Upper lobe of right lung (tissue), 1 donor: ENCODE results near the gene NUDT17. TPM values are rescaled to one million over a fixed set of nuclear protein-coding genes. Genes with fewer than 3 reads are reported as not detected.

Experiments
- ATAC-seq: fragments of 200-7000 bp; cut with Tn5 transposase; one replicate; pipeline ENCODE4 v1.9.1; 2020; ENCODE audit warnings: mild to moderate bottlenecking, moderate library complexity
- DNase-seq: peaks from one replicate; pipeline ENCODE4 v3.0.0-alpha.2; 2020
- H3K27ac ChIP-seq: fragments of 200-600 bp; one replicate; pipeline ENCODE4 v1.8.0; 2022
- H3K27me3 ChIP-seq: fragments of 200-600 bp; one replicate; pipeline ENCODE4 v1.8.0; 2022; ENCODE audit warnings: mild to moderate bottlenecking
- H3K36me3 ChIP-seq: fragments of 200-600 bp; one replicate; pipeline ENCODE4 v1.8.0; 2022
- H3K4me1 ChIP-seq: fragments of 200-600 bp; one replicate; pipeline ENCODE4 v1.8.0; 2022
- H3K4me3 ChIP-seq: fragments of 200-600 bp; one replicate; pipeline ENCODE4 v1.8.0; 2022; ENCODE audit warnings: mild to moderate bottlenecking
- H3K9me3 ChIP-seq: fragments of 200-600 bp; one replicate; pipeline ENCODE4 v1.8.0; 2022
- intact Hi-C: fragments of 100-400 bp; cut with DNase I; formaldehyde crosslinking; loops from one replicate; pipeline ENCODE4 v1.11.0; 2022
- microRNA-seq: library from miRNA; unstranded; fragments of <30 nt; microRNA quantifications from one replicate; pipeline ENCODE4 v1.2.0, GENCODE V29; 2020; ENCODE audit warnings: borderline microRNAs expressed
- total RNA-seq: library from RNA; stranded (reverse); fragmentation: NEBNext Ultra II Directional; extraction: Animal tissue kit (Norgen Biotek cat#: 25700); gene quantifications from one replicate; pipeline ENCODE4 v1.2.1, GENCODE V29; 2021
- TF ChIP-seq, protein P1 (sequence below): fragments of 200-600 bp; IDR thresholded peaks from one replicate; pipeline ENCODE4 v1.8.0; 2022; ENCODE audit warnings: antibody characterized with exemption
- donor health status: DM: no; HTN: yes; CAD: no; lungs with severe emphysema.

The NUDT17 gene
- total RNA-seq, 1 donor from 2014 or later = 1.8 TPM

DNA sequence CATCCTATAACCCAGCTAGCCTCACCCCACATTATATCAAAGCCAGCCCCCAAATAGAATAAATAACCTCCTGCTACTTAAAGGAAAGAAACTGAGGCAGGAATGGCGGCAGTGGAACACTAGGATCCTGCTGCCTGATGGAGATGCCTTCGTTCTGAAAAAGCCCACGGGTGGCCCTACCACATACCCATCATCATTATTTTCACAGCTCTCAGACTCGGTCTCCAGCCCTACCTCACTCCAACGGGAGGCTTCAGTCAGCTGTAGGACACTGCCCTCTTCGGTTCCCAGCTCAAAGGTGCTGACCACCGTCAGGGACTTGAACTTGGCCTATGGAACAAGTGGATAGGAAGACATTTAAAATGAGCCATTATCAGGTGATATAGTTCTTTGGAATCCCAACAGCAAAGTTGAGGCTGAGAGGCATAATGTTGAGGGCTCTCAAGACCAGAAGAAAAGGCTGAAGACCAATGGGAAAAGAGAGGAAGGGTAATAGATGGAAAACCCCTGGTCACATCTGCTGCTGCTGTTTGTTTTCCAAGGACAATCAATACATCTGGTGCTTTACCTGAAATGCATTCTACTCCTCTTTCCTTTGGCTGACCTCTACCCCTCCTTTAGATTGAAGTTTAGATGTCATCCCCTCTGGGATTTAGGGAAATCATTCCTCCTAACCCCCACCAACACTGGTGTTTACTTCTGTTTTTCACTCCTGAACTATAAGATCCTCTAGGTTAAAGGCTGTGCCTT lies 48.1 kb downstream of the NUDT17 start:
- intact Hi-C loops = loop anchor here (10.0 kb wide), 1 partner anchor 121 kb away; no protein-coding TSS in a partner anchor
- no peak for ATAC-seq
- peak overlapping the region; percentile 92 for H3K27ac ChIP-seq

DNA sequence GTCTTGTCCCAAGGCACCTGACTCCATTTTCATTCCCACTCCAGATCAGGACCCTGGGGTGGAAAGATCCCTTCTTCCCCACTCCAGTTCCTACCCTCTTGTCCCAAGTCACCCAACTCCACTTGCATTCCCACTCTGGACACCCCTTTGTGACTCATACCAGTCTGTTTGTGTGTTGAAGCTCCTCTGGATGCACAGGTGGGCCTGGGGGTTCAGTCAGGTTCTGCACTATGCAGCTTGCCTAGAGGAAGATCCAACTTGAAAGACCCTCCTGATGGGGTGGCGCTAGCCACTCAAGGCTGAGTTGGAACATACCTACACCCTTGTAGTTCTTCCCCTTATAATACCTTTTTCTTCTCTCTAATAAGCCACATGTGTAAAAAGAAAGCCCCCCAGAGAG lies 50.0 kb downstream of the NUDT17 start:
- TF ChIP-seq, protein P1, sequence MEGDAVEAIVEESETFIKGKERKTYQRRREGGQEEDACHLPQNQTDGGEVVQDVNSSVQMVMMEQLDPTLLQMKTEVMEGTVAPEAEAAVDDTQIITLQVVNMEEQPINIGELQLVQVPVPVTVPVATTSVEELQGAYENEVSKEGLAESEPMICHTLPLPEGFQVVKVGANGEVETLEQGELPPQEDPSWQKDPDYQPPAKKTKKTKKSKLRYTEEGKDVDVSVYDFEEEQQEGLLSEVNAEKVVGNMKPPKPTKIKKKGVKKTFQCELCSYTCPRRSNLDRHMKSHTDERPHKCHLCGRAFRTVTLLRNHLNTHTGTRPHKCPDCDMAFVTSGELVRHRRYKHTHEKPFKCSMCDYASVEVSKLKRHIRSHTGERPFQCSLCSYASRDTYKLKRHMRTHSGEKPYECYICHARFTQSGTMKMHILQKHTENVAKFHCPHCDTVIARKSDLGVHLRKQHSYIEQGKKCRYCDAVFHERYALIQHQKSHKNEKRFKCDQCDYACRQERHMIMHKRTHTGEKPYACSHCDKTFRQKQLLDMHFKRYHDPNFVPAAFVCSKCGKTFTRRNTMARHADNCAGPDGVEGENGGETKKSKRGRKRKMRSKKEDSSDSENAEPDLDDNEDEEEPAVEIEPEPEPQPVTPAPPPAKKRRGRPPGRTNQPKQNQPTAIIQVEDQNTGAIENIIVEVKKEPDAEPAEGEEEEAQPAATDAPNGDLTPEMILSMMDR = no peak
- Histone ChIP-seq H3K36me3 (no peaks in the 10 kb centered on the region), H3K27me3 (no peaks in the 10 kb centered on the region), H3K9me3 (no peaks in the 10 kb centered on the region), H3K4me3 (no peak overlapping the region), H3K4me1 (peaks cover 26% of the 10 kb centered on the region), H3K27ac (no peak overlapping the region)
- DNase-seq (peak; percentile 16), ATAC-seq (no peak)
- intact Hi-C loops = loop anchor here (10.0 kb wide), 1 partner anchor 119 kb away; no protein-coding TSS in a partner anchor

More for the DNA sequence above, 48.1 kb downstream of the NUDT17 start:
- TF ChIP-seq, protein P1 = no peak
- Histone ChIP-seq H3K36me3 (no peaks in the 10 kb centered on the region), H3K4me1 (peaks cover 28% of the 10 kb centered on the region), H3K9me3 (no peaks in the 10 kb centered on the region), H3K4me3 (no peak overlapping the region), H3K27me3 (no peaks in the 10 kb centered on the region)
- peak; percentile 32 for DNase-seq

DNA sequence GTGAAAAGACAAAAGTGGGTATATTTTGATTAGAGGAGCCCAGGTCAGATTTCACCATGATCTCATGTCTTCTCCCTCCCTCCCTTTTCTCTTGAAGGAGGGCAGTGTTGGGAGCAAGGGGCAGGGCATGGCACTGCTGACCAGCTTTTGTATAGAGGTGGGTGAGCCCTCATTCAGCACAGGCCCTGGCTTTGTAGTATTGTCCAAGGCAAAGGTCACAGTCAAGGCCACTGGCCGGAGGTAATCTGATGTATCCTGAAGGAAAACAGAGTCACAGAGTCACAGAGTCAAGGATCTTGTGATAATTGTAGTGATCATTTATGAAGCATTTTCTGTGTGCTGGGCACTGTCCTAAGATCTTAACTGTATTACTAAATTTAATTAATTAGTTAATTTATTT lies 52.5 kb downstream of the NUDT17 start:
- Histone ChIP-seq H3K27me3 (no peaks in the 10 kb centered on the region), H3K9me3 (no peaks in the 10 kb centered on the region), H3K4me3 (no peak overlapping the region), H3K27ac (no peak overlapping the region), H3K4me1 (peaks cover 4% of the 10 kb centered on the region), H3K36me3 (no peaks in the 10 kb centered on the region)
- TF ChIP-seq, protein P1 = no peak
- peak; percentile 22 for DNase-seq
- ATAC-seq = no peak
- intact Hi-C loops = loop anchor here (10.0 kb wide), 1 partner anchor 117 kb away; no protein-coding TSS in a partner anchor

Small RNAs within 50 kb of the gene (microRNA-seq; reads per million reads assigned to microRNA genes)
- gene MIR6736 = not detected

Other genes with a start within 250 kb of the NUDT17 start
- 17.7 TPM for gene GPR89A, start 237.6 kb upstream of the NUDT17 start, total RNA-seq
- 0.67 TPM for gene PDZK1, start 138.3 kb upstream of the NUDT17 start, total RNA-seq
- 0.93 TPM for gene CD160, start 126.1 kb upstream of the NUDT17 start, total RNA-seq
- gene RNF115, start 21.5 kb upstream of the NUDT17 start, total RNA-seq = 15.8 TPM
- gene POLR3C, start 21.4 kb upstream of the NUDT17 start, total RNA-seq = 29.1 TPM
- gene PIAS3, start 13.5 kb downstream of the NUDT17 start, total RNA-seq = 29.2 TPM
- gene ANKRD35, start 40.2 kb downstream of the NUDT17 start, total RNA-seq = 1.6 TPM
- gene ITGA10, start 64.4 kb downstream of the NUDT17 start, total RNA-seq = 10.8 TPM
- 31.0 TPM for gene PEX11B, start 73.1 kb downstream of the NUDT17 start, total RNA-seq
- 102 TPM for gene RBM8A, start 81.9 kb downstream of the NUDT17 start, total RNA-seq
- gene LIX1L, start 112.4 kb downstream of the NUDT17 start, total RNA-seq = 32.8 TPM
- gene ANKRD34A, start 118.9 kb downstream of the NUDT17 start, total RNA-seq = 0.69 TPM
- 21.4 TPM for gene POLR3GL, start 119.1 kb downstream of the NUDT17 start, total RNA-seq
- gene TXNIP, start 150.9 kb downstream of the NUDT17 start, total RNA-seq = 945 TPM
- gene HJV, start 176.1 kb downstream of the NUDT17 start, total RNA-seq = not detected